Activated B cell treated with CpG ODN at 0.5 μM for 24 hours (primary cell): ENCODE data around the gene FSD1. TPM values are rescaled to one million over a fixed set of nuclear protein-coding genes. Genes with fewer than 3 reads are reported as not detected.

ENCODE experiments used
- ATAC-seq: fragments of 200-7000 bp; cut with Tn5 transposase; one replicate; pipeline ENCODE4 v1.10.0; 2021; ENCODE audit warnings: low read depth, mild to moderate bottlenecking, moderate library complexity
- CTCF ChIA-PET: fragments of 350-600 bp; sonication (Branson Sonifier 250); formaldehyde crosslinking; loops from one replicate; lab custom pipeline; 2021; ENCODE audit warnings: antibody characterized with exemption; lab: Charles Lee
- POLR2A ChIA-PET: fragments of 350-600 bp; sonication (Branson Sonifier 250); formaldehyde crosslinking; loops from one replicate; lab custom pipeline; 2021; ENCODE audit warnings: antibody characterized with exemption; lab: Charles Lee
- DNase-seq: peaks from one replicate; pipeline ENCODE4 v3.0.0; 2022
- H3K27ac Mint-ChIP-seq: one replicate; pipeline ENCODE4 v1.8.0; 2020; ENCODE audit warnings: mixed read lengths
- H3K27me3 Mint-ChIP-seq: one replicate; pipeline ENCODE4 v1.8.0; 2021; ENCODE audit warnings: mixed read lengths
- H3K36me3 Mint-ChIP-seq: one replicate; pipeline ENCODE4 v1.8.0; 2021; ENCODE audit warnings: low read depth, mixed read lengths
- H3K4me1 Mint-ChIP-seq: one replicate; pipeline ENCODE4 v1.8.0; 2021; ENCODE audit warnings: mixed read lengths
- H3K4me3 Mint-ChIP-seq: one replicate; pipeline ENCODE4 v1.8.0; 2020; ENCODE audit warnings: mild to moderate bottlenecking, mixed read lengths
- H3K9me3 Mint-ChIP-seq: one replicate; pipeline ENCODE4 v1.8.0; 2020; ENCODE audit warnings: mixed read lengths
- intact Hi-C: fragments of 100-400 bp; cut with micrococcal nuclease; formaldehyde crosslinking; loops from one replicate; pipeline ENCODE4 v1.15.1; 2024
- total RNA-seq: library from RNA; stranded (reverse); gene quantifications from 2 replicates; pipeline ENCODE4 v1.2.3, GENCODE V29; 2022
- TF ChIP-seq, protein P1 (sequence below): fragments of 200-600 bp; IDR thresholded peaks from one replicate; pipeline ENCODE4 v1.8.0; 2022; ENCODE audit warnings: antibody characterized with exemption, mild to moderate bottlenecking

FSD1 gene
- total RNA-seq, 1 donor from 2014 or later: 2.6 TPM

DNA sequence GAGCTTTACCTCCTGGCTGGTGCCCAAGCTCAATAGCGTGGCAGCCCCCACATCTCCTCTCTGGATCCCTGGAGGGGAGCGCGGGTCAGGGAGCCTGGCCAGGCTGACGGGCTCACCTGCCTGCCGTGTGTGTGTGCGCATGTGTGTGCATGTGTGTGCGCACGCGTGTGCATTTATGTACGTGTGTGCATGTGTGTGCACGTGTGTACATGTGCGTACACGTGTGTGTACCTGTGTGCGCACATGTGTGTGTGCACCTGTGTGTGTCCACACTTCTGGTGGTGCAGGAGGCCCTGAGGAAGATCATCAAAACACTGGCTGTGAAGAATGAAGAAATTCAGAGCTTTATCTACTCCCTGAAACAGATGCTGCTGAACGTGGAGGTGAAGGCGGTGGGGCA, 1.3 kb downstream of the FSD1 start:
- ChIA-PET CTCF (no interaction called here), POLR2A (no interaction called here)
- no peak overlapping the region for H3K4me3 Mint-ChIP-seq
- peaks cover 7% of the 10 kb centered on the region for H3K4me1 Mint-ChIP-seq
- no peak overlapping the region for H3K27ac Mint-ChIP-seq
- TF ChIP-seq, protein P1, sequence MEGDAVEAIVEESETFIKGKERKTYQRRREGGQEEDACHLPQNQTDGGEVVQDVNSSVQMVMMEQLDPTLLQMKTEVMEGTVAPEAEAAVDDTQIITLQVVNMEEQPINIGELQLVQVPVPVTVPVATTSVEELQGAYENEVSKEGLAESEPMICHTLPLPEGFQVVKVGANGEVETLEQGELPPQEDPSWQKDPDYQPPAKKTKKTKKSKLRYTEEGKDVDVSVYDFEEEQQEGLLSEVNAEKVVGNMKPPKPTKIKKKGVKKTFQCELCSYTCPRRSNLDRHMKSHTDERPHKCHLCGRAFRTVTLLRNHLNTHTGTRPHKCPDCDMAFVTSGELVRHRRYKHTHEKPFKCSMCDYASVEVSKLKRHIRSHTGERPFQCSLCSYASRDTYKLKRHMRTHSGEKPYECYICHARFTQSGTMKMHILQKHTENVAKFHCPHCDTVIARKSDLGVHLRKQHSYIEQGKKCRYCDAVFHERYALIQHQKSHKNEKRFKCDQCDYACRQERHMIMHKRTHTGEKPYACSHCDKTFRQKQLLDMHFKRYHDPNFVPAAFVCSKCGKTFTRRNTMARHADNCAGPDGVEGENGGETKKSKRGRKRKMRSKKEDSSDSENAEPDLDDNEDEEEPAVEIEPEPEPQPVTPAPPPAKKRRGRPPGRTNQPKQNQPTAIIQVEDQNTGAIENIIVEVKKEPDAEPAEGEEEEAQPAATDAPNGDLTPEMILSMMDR: no peak
- peaks cover 8% of the 10 kb centered on the region for H3K27me3 Mint-ChIP-seq
- H3K9me3 Mint-ChIP-seq: no peaks in the 10 kb centered on the region
- ATAC-seq (no peak), DNase-seq (no peak)
- intact Hi-C loops: no loop called here
- H3K36me3 Mint-ChIP-seq: no peaks in the 10 kb centered on the region

DNA sequence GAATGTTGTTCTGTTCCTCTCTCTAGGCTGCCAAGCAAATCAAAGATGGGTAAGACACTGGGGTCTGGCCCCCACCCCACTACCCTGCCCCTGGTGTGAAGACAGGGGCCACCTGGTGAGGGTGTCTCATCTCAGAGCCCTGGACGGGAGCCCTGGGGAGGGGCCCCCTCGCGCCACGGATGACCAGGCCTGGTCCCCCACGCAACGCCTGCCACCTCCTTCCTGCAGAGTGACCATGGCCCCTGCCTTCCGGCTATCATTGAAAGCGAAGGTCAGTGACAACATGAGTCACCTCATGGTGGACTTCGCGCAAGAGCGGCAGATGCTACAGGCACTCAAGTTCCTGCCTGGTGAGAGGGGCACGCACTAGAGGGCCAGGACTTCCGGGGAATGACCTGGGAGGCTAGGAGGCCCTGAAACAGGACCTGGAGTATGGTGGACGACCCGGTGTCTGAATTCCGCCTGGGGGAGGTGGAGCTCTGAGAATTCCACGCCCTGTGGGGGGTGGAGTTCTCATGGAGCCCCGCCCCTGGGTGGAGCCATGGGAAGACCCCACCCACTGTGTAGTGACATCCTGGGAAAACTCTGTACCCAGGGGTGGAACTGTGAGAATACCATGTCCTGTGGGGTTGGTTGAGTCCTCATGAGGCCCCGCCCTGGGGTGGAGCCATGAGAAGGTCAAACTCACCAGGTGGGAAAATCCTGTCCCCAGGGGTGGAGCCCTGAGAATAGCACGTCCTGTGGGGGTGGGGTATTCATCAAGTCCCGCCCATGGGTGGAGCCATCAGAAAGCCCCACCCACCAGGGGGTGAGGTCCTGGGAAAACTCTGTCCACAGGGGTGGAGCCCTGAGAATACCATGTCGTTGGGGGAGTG, 6.1 kb downstream of the FSD1 start:
- CTCF ChIA-PET: no interaction called here
- intact Hi-C loops: no loop called here
- TF ChIP-seq, protein P1: no peak
- Mint-ChIP-seq H3K27me3 (peaks cover 3% of the 10 kb centered on the region), H3K4me3 (no peak overlapping the region), H3K27ac (no peak overlapping the region), H3K36me3 (no peaks in the 10 kb centered on the region), H3K4me1 (no peaks in the 10 kb centered on the region), H3K9me3 (no peaks in the 10 kb centered on the region)
- DNase-seq (no peak), ATAC-seq (no peak)
- POLR2A ChIA-PET: no interaction called here

GRCh38 chr19:4313847-4314490, 9.6 kb downstream of the FSD1 start:
- DNase-seq (no peak), ATAC-seq (no peak)
- intact Hi-C loops: no loop called here
- Mint-ChIP-seq H3K4me3 (no peak overlapping the region), H3K27ac (no peak overlapping the region), H3K27me3 (no peaks in the 10 kb centered on the region), H3K4me1 (no peaks in the 10 kb centered on the region), H3K9me3 (no peaks in the 10 kb centered on the region), H3K36me3 (no peaks in the 10 kb centered on the region)
- ChIA-PET CTCF (no interaction called here), POLR2A (no interaction called here)
- TF ChIP-seq, protein P1: no peak

- ChIA-PET CTCF (no interaction called here), POLR2A (no interaction called here)
- DNase-seq: no peak
- intact Hi-C loops: no loop called here
- Mint-ChIP-seq H3K9me3 (peaks cover 10% of the 10 kb centered on the region), H3K27me3 (no peaks in the 10 kb centered on the region), H3K27ac (no peak overlapping the region), H3K4me3 (no peak overlapping the region), H3K36me3 (no peaks in the 10 kb centered on the region), H3K4me1 (no peaks in the 10 kb centered on the region)
- TF ChIP-seq, protein P1: no peak
- no peak for ATAC-seq
These were observed 12.6 kb downstream of the FSD1 start for GRCh38 chr19:4316956-4317355.

DNA sequence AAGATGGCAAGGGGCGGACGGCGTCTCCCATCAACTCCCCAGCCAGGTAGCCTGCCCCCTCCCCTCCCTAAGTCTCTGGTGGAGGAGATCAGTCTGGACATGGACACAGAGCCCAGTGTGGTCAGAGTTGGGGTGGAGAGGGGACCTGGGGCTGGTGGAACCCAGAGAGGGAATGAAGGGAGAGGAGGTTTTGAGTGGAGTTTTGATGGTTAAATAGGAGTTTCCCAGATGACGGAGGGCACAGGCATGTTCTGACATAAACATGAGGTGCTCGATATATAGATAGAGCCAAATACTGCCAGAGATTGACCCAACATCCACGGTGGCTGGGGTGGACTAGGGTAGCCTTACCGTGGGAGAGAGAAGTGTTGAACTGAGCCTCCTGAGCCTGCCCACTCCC, 14.1 kb downstream of the FSD1 start:
- DNase-seq (no peak), ATAC-seq (no peak)
- POLR2A ChIA-PET: no interaction called here
- Mint-ChIP-seq H3K4me1 (no peaks in the 10 kb centered on the region), H3K9me3 (peaks cover 10% of the 10 kb centered on the region), H3K27me3 (no peaks in the 10 kb centered on the region), H3K4me3 (no peak overlapping the region), H3K27ac (no peak overlapping the region), H3K36me3 (no peaks in the 10 kb centered on the region)
- CTCF ChIA-PET: no interaction called here
- intact Hi-C loops: no loop called here
- TF ChIP-seq, protein P1: no peak
